ENCODE measurements around the gene AMMECR1. TPM values are rescaled to one million over a fixed set of nuclear protein-coding genes. Genes with fewer than 3 reads are reported as not detected.
"Not testable (repeated sequence)": the region's sequence is repeated elsewhere in the genome, so short reads cannot be mapped to it uniquely, and the experiment has no call there.

The AMMECR1 gene
- total and polyA plus RNA-seq, 10 donors, result 1.7 to 15.6 (median 9.6) TPM

DNA sequence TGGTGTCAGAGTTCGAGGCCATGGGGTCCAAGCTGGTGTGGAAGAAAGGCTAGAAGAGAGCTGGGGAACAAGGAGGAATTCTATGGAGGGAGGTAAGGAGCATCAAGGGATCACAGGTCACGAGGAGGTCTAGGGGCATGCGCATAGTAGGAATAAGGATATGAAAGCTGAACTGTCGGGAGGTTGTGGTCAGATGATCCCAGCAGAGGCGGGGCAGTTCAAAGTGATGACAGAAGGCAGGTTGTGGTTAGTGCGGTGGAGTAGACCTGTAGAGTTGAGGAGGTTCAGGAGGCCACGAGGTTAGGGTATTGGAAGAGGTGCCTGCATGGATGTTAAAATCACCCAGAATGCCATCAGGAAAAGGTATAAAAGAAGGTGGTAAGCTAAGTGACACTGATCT is 158.7 kb downstream of the AMMECR1 start:
- TF ChIP-seq POLR2AphosphoS5 (IDR thresholded peaks at IDR 0.05), result no peak
- no peak for TF ChIP-seq POLR2A (IDR thresholded peaks at IDR 0.05)
- TF ChIP-seq, protein P1, sequence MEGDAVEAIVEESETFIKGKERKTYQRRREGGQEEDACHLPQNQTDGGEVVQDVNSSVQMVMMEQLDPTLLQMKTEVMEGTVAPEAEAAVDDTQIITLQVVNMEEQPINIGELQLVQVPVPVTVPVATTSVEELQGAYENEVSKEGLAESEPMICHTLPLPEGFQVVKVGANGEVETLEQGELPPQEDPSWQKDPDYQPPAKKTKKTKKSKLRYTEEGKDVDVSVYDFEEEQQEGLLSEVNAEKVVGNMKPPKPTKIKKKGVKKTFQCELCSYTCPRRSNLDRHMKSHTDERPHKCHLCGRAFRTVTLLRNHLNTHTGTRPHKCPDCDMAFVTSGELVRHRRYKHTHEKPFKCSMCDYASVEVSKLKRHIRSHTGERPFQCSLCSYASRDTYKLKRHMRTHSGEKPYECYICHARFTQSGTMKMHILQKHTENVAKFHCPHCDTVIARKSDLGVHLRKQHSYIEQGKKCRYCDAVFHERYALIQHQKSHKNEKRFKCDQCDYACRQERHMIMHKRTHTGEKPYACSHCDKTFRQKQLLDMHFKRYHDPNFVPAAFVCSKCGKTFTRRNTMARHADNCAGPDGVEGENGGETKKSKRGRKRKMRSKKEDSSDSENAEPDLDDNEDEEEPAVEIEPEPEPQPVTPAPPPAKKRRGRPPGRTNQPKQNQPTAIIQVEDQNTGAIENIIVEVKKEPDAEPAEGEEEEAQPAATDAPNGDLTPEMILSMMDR (IDR thresholded peaks at IDR 0.05 in 8 of 11, conservative IDR thresholded peaks at IDR 0.05 in 3 of 11), result no peak
- Histone ChIP-seq H3K27ac (no peak overlapping the region), H3K4me3 (no peak overlapping the region), H3K27me3 (replicated peaks in 1 of 7) (no peaks in the 10 kb centered on the region), H3K9me3 (no peaks in the 10 kb centered on the region), H3K4me1 (peaks cover 0 to 11% (median 4%) of the 10 kb centered on the region in 6 donors), H3K36me3 (no peaks in the 10 kb centered on the region)
- no peak for DNase-seq
- intact Hi-C loops (cut with DNase I; ENCODE audit: low total_unique reads), result loop anchor here (10.0 kb wide), 1 partner anchor 696 kb away; no protein-coding TSS in a partner anchor
- 57 to 79% (median 63%) methylated on average over 7 of the region's 7 CpGs for WGBS, 5 donors

DNA sequence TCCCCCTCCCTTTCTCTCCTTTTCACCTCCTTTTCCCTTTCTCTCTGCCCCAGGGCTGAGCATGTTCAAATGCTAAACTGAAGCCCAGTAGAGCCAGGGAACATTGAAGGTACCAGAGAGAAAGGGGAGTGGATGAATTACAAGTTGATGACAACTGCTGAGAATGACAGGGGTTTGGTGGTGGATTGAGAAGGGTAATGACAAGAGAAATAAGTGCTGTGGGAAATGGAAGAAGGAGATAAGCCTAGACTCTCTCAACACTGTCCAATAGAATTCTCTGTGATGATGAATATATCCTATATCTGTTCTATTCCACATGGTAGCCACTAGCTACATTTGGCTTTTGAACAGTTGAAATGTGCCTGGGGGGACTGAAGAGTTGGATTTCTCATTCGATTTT is 160.4 kb downstream of the AMMECR1 start:
- intact Hi-C loops (cut with DNase I; ENCODE audit: low total_unique reads), result loop anchor here (2.0 to 10.0 kb wide), 2 partner anchors 253 to 697 kb away; no protein-coding TSS in a partner anchor
- H3K9me3 ChIP-seq, result no peaks in the 10 kb centered on the region
- H3K36me3 ChIP-seq, result no peaks in the 10 kb centered on the region
- H3K27ac ChIP-seq, result no peak overlapping the region
- H3K4me1 ChIP-seq, result peaks cover 0 to 11% (median 4%) of the 10 kb centered on the region in 6 donors
- no peak overlapping the region for H3K4me3 ChIP-seq
- no peaks in the 10 kb centered on the region for H3K27me3 ChIP-seq (replicated peaks in 1 of 7)
- 38 to 100% (median 92%) methylated on average over 1 of the region's 1 CpG for WGBS, 5 donors
- TF ChIP-seq POLR2AphosphoS5 (IDR thresholded peaks at IDR 0.05) (no peak), POLR2A (IDR thresholded peaks at IDR 0.05) (no peak)
- TF ChIP-seq, protein P1 (IDR thresholded peaks at IDR 0.05 in 8 of 11, conservative IDR thresholded peaks at IDR 0.05 in 3 of 11), result no peak
- DNase-seq, result no peak

DNA sequence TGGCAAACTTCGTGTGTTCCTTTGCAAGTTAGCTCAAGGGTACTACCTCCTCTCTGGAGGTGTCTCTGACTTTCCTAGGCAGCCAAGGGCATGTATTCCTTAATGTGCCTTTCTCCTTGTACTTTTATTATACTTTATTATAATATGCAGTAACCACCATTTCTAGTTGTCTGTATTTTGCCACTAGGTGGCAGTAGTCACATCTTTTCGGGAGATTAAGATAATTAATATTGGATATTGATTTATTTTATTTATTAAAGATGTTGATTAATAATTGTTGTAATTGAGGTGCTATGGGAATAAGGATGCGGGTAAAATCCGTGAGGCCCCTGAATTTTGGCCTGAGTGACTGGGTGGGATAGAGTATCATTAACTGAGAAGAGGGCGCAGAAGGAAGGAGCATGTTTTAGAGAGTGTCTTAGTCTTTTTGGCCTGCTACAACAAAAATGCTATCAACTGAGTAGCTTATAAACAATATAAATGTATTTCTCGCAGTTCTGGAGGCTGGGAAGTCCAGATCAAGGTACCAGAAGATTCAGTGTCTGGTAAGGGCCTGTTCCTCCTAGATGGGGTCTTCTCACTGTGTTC is 161.6 kb downstream of the AMMECR1 start:
- H3K27ac ChIP-seq, result no peak overlapping the region
- DNase-seq, result no peak
- peaks cover 0 to 11% (median 4%) of the 10 kb centered on the region in 6 donors for H3K4me1 ChIP-seq
- TF ChIP-seq, protein P1 (IDR thresholded peaks at IDR 0.05 in 8 of 11, conservative IDR thresholded peaks at IDR 0.05 in 3 of 11), result peak in 10 of 11 experiments; percentile 11 to 70 (median 49)
- TF ChIP-seq POLR2A (IDR thresholded peaks at IDR 0.05), result no peak
- H3K27me3 ChIP-seq (replicated peaks in 1 of 7), result no peaks in the 10 kb centered on the region
- intact Hi-C loops (cut with DNase I; ENCODE audit: low total_unique reads), result loop anchor here (2.0 to 10.0 kb wide), 2 partner anchors 255 to 699 kb away; no protein-coding TSS in a partner anchor
- WGBS, 5 donors, result 51 to 83% (median 79%) methylated on average over 6 of the region's 6 CpGs
- no peaks in the 10 kb centered on the region for H3K36me3 ChIP-seq
- H3K9me3 ChIP-seq, result no peaks in the 10 kb centered on the region
- H3K4me3 ChIP-seq, result no peak overlapping the region

DNA sequence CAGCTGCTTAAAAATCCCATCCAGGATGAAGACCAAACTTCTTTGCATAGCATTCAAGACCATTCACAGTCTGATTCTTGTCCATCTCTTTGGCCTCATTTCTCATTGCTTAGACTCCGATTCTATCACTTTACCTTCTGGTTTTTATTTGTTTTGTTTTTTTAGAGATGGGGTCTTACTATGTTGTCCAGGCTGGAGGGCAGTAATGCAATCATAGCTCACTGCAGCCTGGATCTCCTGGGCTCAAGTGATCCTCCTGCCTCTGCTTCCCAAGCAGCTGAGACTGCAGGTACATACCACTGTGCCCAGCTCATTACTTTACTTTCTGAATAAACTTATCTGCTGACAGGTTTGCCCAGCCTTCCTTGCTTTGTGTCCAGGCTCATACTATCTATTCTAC is 162.1 kb downstream of the AMMECR1 start:
- WGBS, 5 donors, result 60 to 100% (median 87%) methylated on average over 1 of the region's 1 CpG
- Histone ChIP-seq H3K36me3 (no peaks in the 10 kb centered on the region), H3K27ac (no peak overlapping the region), H3K4me1 (peaks cover 0 to 11% (median 2%) of the 10 kb centered on the region in 6 donors), H3K9me3 (no peaks in the 10 kb centered on the region), H3K4me3 (no peak overlapping the region), H3K27me3 (replicated peaks in 1 of 7) (no peaks in the 10 kb centered on the region)
- TF ChIP-seq POLR2A (IDR thresholded peaks at IDR 0.05) (no peak), POLR2AphosphoS5 (IDR thresholded peaks at IDR 0.05) (no peak)
- TF ChIP-seq, protein P1 (IDR thresholded peaks at IDR 0.05 in 8 of 11, conservative IDR thresholded peaks at IDR 0.05 in 3 of 11), result no peak
- intact Hi-C loops (cut with DNase I; ENCODE audit: low total_unique reads), result loop anchor here (2.0 to 10.0 kb wide), 2 partner anchors 255 to 699 kb away; no protein-coding TSS in a partner anchor
- DNase-seq, result no peak

DNA sequence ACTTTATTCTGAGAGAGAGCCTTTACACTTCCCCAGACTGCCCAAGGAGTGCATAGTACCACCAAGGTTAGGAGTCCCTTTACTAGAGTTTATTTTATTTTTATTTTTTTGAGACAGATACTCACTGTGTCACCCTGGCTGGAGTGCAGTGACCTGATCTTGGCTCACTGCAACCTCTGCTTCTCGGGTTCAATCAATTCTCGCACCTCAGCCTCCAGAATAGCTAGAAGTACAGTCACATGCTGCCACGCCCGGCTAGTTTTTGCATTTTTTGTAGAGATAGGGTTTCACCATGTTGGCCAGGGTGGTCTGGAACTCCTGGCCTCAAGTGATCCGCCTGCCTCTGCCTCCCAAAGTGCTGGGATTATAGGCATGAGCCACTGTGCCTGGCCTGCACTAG is 163.6 kb downstream of the AMMECR1 start:
- intact Hi-C loops (cut with DNase I; ENCODE audit: low total_unique reads), result loop anchor here (10.0 kb wide), 1 partner anchor 700 kb away; no protein-coding TSS in a partner anchor
- not testable (repeated sequence) for H3K27me3 ChIP-seq (replicated peaks in 1 of 7); H3K9me3 ChIP-seq; H3K4me3 ChIP-seq; H3K27ac ChIP-seq; H3K4me1 ChIP-seq; H3K36me3 ChIP-seq; DNase-seq
- 80 to 98% (median 92%) methylated on average over 5 of the region's 5 CpGs for WGBS, 5 donors
